ENCODE results near the gene MRPS16.
"Not testable (repeated sequence)": the region's sequence is repeated elsewhere in the genome, so short reads cannot be mapped to it uniquely, and the experiment has no call there.

Gene MRPS16

DNA sequence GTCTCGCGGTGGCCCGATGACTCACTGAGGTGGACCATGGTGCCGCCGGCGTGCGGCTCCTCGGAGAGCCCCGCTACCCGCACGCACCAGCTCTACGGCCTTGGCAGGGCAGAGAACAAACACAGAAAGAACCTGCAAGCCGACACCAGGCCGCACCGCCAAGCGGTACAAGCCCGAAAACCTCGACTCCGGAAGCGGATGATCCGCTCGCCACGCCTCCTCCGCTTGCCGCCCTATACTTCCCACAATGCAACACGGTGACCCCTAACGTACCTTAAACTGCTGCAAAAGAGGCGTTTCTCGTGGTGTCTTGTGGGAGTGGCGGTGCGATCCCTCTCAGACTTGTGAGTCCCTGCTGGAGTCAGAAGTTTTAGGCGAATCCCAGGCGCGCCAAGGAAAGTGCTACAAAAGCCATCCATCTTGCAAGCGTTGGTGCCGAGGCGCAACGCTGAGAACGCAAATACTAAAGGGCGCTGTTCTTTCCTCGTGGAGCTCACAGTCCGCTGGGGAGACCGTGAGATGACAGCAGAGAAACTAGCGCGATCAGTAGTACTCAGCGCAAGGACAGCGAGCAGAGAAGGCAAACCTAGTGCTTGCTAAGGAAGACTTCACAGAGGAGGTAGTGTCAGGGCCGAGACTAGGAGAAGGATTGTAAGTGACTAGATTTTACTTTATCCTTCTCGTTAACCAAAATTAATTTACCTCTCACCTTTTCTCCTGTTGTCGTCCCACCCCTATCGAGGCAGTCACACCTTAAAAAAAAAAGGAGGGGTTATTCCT lies at the start of gene MRPS16:
Gene MRPS16 (minus strand): TSS at position 200 of the 780 bp plus-strand sequence. CDS start 162 bp downstream, at position 38.
- peak; percentile 94 for DNase-seq

DNA sequence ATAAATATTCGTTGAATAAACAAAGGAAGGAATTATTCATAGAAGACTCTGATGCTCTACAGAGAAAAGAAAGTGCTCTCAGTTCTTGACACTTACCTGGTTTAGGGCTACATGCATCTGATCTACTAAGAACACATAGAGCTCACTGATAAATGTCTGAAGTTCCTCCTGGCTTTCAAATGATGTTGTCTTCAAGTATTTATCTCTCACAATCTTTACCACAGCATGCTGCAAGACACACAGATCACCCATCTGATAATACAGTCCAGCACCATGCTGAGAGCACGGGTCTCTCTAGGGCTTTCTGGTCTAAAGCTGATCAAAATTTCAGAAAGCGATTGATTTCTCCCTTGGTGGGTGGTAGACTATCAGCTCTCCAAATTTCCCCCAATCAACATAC lies 44.5 kb upstream of the MRPS16 start:
- no peak for DNase-seq

DNA sequence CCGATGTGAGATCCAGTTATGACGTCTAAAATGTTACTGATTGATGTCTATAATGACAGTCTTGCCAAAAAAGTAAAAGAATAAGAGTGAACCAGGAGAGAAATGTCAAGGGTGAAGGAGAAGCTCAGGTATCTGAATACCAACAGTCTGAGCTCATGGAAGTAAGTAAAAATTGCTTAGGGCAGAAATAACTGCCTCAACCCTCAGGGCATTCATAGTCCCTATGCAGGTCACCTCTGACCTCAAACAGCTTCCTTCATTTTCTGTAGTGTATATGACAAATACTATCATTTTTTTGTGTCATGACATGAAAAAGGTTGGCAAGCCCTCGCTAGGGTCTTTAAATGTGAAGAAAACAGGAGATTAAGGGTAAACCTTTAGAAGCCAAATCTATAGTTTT lies 41.0 kb upstream of the MRPS16 start:
- DNase-seq, result no peak

DNA sequence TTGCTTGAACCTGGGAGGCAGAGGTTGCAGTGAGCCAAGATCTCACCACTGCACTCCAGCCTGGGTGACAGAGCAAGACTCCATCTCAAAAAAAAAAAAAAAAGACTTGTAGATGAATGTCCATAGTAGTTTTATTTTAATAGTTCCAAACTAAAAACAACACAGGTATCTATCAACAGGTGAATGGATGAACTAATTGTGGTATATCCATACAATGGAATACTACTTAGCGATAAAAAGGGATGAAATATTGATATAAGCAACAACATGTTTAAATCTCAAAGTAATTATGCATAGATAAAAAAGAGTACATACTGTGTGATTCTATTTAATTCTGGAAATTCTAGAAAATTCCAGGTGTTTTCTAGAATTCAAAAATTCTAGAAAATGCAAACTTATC lies 37.5 kb upstream of the MRPS16 start:
- no peak for DNase-seq

DNA sequence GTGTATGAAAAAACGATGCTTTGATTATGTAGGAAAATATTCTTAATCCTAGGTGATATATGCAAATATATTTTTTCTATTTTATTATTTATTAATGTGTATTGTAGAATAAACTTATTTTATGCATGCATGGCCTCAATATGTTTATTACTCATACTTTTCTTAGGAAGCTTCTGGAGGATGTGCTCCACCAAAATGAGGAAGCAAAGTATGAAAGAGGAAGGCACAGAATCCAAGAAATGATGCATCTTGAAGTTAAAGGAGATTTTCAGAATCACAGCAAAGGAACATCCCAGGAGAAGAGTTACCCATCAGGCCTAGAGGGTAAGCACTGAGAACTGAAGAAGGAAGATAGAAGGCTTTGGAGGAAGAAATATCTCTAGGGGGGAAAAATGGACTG lies 35.0 kb upstream of the MRPS16 start:
- DNase-seq, result no peak

DNA sequence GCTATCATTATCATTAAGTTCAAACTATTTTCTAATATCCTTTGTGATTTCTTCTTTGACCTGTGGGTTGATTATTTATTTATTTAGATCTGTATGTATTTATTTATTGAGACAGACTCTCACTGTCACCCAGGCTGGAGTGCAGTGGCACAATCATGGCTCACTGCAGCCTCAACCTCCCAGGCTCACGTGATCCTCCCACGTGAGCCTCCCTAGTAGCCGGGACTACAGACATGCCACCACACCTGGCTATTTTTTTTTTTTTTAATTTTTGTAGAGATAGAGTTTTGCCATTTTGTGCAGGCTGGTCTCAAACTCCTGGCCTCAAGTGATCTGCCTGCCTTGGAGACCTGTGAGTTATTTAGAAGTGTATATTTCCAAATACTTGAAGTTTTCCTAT lies 28.7 kb upstream of the MRPS16 start:
- no peak for DNase-seq

DNA sequence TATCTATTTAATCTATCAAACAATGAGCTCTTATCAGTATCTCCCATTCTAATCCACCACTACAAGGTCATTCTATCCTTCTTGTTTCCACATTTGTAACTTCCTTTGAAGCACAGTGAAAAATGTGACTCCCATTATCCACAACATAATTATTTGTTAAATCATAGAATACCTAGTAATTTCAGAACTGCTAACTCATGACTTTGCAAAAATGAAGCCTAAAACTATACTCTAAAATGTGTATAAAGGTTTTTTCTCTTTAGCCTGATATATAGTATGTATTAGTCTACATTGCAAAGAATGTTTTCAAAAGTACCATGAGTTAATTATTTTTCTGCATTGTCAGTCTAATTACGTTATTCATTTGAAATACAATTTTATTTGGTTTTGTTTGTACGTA lies 12.0 kb upstream of the MRPS16 start:
- DNase-seq, result no peak

DNA sequence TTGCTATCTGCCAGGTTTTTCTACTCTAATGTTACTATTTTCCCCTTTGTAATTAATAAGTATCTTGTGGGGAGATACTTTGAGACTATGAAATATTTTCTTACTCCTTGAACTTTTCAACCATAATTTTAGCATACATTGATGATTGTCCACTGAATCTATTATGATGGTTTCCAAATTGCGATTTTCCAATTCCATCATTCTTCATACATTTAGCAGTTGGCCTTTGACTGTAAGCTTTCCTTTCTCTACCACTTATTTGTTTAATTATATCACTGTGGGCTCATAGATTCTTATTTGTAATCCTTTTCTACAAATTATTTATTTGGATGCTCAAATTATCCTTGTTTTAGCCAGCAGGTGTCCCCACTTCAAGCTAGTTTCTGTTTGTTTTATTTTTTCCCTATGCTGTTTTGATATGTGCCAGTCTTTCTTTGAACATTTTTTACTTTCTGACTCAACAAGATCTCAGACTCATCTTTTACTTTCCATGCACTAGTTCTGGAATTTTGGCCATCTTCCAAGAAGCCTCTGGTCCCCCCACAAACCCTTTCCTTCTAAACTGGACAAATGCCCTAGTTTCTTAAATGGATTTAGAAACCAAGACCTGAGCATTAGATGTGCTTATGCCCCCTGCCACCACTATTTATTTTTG lies 11.4 kb upstream of the MRPS16 start:
- no peak for DNase-seq

DNA sequence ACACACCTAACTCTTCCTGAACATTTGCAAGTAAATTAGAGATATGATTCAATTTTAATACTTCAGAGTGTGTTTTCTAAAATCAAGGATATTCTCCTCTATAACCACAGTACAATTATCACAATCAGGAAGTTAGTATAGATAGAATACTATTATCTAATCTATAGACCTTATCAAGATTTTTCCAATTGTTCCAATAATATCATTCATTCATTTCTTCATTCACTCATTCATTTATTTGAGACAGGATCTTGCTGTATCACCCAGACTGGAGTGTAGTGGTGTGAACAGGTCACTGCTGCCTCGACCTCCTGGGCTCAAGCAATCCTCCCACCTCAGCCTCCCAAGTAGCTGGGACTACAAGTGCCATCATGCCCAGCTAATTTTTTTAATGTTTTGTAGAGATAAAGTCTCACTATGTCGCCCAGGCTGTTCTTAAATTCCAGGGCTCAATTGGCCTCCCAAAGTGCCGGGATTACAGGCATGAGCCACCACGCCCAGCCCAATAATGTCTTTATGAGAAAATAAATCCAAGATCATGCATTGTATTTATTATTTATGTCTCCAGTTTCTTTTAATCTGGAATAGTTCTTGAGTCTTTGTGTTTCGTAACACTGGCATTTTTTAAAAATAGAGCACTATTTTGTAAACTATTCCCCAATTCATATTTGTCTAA lies 10.6 kb upstream of the MRPS16 start:
- DNase-seq, result no peak

DNA sequence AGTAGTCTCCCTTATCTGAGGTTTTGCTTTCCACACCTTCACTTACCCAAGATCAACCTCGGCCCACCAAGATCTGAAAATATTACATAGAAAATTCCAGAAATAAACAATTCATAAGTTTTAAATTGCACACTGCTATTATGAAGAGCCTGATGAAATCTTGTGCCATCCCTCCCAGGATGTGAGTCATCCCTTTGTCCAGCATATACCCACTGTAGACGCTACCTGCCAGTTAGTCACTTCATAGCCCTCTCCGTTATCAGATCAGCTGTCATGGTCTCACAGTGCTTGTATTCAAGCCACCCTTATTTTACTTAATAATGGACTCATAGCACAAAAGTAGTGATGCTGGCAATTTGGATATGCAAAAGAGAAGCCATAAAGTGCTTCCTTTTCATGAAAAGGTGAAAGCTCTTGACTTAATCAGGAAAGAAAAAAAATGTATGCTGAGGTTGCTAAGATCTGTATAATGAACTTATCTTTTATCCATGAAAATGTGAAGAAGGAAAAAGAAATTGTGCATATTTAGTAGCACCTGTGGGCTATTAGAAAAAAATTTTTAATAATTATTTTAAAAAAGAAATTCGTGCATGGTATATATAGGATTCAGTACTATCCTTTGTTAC lies 9.8 kb upstream of the MRPS16 start:
- no peak for DNase-seq

DNA sequence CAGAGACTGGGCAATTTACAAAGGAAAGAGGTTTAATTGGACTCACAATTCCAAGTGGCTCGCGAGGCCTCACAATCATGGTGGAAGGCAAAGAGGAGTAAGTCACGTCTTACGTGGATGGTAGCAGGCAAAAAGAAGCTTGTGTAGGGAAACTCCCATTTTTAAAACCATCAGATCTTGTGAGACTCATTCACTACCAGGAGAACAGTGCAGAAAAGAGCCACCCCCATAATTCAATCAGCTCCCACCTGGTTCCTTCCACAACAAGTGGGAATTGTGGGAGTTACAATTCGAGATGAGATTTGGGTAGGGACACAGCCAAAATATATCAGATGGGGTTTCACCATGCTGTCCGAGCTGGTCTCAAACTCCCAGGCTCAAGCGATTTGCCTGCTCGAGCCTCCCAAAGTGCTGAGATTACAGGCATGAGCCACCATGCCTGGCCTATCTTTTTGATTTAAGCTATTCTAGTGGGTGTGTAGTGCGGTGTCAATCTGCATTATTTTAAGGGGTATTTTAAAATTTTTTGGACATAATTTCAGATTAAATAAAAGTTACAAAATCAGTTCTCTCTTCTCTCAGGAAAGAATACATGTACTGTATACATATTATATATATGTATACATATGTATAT lies 9.0 kb upstream of the MRPS16 start:
- DNase-seq, result no peak

DNA sequence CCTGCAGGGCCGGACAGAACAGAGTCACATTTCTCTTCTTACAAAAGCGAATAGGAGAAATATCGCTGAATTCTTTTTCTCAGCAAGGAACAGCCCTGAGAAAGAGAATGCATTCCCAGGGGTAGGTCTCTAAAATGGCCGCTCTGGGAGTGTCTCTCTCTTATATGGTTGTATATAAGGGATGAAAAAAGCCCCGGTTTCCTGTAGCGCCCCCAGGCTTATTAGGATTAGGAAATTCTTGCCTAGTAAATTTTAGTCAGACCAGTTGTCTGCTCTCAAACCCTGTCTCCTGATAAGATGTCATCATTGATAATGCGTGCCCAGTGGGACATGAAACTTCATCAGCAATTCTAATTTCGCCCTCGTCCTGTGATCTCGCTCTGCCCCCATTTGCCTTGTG lies 6.2 kb upstream of the MRPS16 start:
- not testable (repeated sequence) for DNase-seq

DNA sequence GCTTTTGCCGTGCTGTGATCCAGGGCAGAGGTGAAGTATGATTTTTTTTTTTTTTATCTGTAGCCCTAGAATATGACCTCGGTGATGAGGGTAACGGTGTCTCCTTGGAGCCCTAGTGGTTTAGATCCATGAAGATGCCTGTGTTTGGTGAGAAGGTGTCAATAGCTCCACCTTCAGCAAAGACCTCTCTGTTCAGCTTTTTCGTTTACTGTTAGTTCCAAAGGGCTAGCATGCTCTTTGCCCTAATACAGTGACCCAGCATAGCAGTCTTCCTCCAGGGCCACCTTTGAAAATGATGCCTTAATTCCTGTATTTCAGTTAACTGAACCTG lies 746 bp upstream of the MRPS16 start:
- DNase-seq, result no peak

DNA sequence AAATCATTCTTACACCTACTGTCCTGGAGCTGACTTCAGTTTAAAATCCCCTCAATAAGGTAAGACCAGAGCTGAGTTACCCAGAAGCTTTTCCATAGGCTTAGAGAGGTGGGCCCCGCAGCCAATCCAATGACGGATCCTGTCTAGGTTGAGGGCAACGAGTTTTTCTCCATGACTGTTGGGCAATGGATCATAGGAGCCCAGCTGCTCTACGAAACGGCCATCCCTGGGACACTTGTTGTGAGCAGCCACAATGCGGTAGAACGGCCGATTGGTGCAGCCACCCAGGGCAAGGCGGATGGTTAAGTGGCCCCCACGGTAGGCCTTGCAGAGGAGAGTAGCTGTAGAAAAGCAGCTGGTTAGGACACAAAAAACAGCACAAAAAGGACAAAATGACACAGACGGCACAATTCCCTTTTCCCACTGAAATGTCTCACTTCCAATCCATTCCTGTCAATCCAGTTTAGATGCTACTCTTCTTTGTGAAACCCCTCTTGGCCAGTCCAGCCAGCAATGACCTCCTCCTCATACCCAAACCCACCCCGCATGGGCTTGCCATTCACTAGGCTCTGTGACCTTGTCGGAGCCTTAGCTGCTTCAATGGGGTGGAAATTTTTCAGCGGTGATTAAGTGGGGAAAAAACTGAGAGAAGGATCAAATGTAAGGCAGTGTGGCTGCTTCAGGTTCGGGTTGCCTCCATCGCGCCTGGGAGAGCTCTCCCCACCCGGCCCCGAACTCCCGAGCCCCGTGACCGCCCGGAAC lies 580 bp downstream of the MRPS16 start:
- no peak for DNase-seq

DNA sequence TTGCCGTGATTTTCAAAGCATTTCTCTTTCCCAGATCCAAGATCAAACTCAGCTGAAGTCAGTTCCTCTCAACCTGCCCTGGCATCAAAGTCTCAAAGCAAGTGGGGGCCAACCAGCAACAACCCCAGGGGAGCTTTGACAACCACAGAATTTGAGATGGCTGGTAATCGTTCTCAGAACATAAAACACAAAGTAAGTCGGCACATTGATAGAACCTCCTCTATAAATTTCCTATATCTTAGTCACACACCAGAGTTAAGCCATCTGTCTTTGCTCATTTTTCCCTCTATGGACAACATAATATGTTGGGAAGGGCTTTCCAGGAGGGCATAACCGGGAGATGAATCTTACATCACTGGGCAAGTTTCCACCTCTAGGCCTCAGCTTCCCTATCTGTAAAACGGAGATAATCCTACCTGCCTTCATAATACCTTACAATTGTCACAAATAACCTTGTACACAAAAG lies 4.2 kb downstream of the MRPS16 start:
- no peak for DNase-seq

DNA sequence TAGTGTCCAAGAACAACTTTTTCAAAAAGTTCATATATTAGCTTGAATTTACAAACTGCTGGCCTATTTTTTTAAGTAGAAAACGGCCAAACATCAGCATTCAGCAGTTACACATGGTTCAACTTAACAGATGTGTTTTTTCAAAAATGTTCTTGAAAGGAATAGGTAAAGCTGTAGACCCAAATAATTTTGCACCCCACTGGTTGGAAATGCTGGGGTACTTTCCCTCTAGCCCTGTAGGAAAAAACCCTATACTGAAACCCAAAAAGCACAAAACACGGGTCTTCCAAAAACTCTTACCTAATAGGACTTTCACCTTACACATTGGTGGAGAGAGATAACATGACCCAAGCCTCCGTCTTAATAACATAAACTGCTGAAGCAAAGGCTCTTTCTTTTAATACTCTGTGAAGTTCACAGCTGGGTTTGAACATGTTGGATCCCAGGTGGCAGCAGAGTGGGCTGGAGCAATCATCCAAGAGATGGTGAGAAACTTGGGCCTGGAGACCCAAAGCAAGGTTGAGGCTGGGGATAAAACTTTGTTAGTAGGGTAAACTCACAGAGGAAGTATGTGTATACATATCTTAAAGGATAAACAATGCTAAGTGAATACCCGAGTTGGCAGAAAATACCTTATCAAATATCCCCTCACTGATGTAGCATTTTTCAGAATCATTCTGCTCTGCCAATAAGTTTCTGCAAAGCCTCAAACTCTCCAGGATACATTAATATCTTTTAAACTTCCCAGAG lies 4.8 kb downstream of the MRPS16 start:
- DNase-seq, result no peak

DNA sequence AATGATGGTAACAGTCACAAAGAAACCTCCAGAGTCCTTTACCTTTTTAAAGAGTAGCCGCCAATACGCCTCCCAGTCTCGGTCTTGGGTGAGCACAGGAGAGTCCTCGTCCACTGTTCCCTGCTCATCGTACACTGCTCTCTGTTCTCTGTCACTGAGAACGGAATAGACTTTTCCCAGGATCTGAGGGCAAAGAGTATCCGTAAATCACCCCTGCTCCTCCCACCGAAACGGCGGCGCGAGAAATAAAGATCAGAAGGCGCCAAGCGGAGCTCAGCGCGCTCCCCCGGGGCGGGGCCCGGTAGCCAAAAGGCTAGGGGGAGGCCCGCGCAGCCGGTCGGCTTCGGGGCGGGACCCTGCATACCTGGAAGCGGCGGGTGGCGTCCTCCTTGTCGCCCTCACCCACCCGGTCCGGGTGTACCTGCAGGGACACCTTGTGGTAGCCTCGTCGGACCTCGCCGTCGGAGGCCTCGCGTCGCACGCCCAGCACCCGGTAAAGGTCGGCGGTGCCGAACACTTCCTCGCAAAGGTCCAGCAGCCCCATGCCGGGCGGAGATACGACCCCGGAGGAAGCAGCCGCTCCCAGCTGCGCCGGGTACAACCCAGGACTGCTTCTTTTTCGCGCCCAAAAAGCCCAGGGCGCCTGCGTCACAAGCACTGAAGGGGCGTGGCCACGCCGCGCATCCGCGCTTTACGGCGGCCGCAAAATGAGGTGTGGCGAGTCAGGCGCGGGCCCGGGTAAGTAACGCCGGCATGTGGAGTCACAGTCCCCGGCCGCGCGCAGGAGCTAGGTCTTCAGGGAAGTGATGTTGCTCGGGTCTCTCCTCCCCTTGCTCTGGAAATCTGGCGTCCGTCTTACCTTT lies 5.6 kb downstream of the MRPS16 start, which contains the start of gene DNAJC9:
Gene DNAJC9 (minus strand): TSS at position 610 of the 863 bp plus-strand sequence. CDS start 66 bp downstream, at position 544.
- peak; percentile 94 for DNase-seq

DNA sequence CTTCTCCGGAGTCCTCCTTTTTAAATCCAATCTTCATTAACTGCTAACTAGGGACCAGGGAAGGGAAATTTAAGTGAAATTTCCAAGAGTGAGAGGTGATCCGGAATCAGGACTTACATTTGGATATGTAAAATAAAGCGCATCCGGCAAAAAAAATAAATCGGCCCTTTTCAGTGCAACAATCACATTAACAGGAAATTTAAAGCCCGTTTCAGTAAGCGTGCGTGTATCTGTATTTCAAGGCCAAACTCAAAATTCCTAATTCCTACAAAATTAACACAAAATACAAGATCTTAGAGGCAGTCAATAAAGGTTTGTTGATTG lies 6.2 kb downstream of the MRPS16 start:
- DNase-seq, result no peak

DNA sequence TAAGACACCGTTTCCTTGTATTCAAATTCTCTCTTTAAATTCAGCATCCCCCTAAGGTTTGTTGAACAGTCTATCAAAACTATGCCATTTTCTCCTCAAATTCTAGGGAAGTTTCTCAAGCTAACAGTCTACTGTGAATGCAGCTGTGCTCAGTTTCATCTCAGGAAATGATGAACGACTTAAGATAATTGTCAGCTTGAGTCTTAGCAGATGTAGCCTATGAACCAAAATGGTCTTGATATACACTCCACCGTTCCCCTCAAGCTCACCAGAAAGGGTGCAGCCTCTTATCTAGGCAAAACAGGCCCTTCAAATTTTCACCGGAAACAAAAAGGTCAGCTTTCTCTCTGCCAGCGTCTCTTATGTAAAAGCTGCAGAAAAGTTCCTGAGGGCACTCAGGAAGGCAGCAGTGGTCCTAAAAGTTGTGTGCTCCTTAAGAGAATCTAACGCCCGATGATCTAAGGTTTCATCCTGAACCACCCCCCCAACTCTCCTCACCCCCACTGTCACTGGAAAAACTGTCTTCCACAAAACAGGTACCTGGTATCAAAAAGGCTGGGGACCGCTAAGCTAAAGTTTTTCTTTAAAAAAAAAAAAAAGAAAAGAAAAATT lies 7.5 kb downstream of the MRPS16 start:
- DNase-seq, result no peak

DNA sequence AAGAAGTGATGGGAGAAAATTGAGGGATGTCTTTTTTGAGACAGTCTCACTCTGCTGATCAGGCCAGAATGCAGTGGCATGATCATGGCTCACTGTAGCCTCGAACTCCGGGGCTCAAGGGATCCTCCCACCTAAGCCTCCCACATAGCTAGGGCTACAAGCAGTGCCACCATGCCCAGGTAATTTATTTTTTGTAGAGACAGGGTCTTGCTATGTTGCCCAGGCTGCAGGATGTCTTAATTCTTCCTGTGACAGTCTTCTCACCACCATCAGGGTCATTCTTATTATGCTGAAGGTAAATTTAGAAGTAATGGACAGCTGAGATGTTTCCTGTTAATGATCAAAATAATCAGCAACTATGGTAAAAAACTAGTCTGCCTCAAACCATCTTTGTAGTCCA lies 12.5 kb downstream of the MRPS16 start:
- no peak for DNase-seq

All from NCI-H1436 (cell line).